Activated CD8-positive, alpha-beta memory T cell treated with anti-CD3 and anti-CD28 coated beads, Interleukin-2, amount 10 ng/mL, durations not matched to agents 7 days and 5 days (primary cell): ENCODE data around the gene BTF3. TPM values are rescaled to one million over a fixed set of nuclear protein-coding genes. Genes with fewer than 3 reads are reported as not detected.
"Not testable (repeated sequence)": the region's sequence is repeated elsewhere in the genome, so short reads cannot be mapped to it uniquely, and the experiment has no call there.

ENCODE experiments used
- ATAC-seq: fragments of 150-1000 bp; cut with Tn5 transposase; one replicate; pipeline ENCODE4 v1.10.0; 2021; ENCODE audit warnings: moderate library complexity
- CTCF ChIA-PET: fragments of 350-600 bp; sonication (Branson Sonifier 250); formaldehyde crosslinking; loops from one replicate; lab custom pipeline; 2021; ENCODE audit warnings: antibody characterized with exemption; lab: Charles Lee
- DNase-seq: peaks from one replicate; pipeline ENCODE4 v3.0.0-alpha.2; 2020
- H3K27ac Mint-ChIP-seq: one replicate; pipeline ENCODE4 v1.8.0; 2021; ENCODE audit warnings: mild to moderate bottlenecking, mixed read lengths
- H3K27me3 Mint-ChIP-seq: one replicate; pipeline ENCODE4 v1.8.0; 2021; ENCODE audit warnings: mixed read lengths
- H3K36me3 Mint-ChIP-seq: one replicate; pipeline ENCODE4 v1.8.0; 2021; ENCODE audit warnings: mild to moderate bottlenecking, mixed read lengths
- H3K4me1 Mint-ChIP-seq: one replicate; pipeline ENCODE4 v1.8.0; 2021; ENCODE audit warnings: mixed read lengths
- H3K4me3 Mint-ChIP-seq: one replicate; pipeline ENCODE4 v1.8.0; 2021; ENCODE audit warnings: mild to moderate bottlenecking, moderate library complexity, mixed read lengths
- H3K9me3 Mint-ChIP-seq: one replicate; pipeline ENCODE4 v1.8.0; 2022; ENCODE audit warnings: low read depth, mixed read lengths
- total RNA-seq, 2 experiments: library from RNA; stranded (reverse); gene quantifications; one replicate each; pipeline ENCODE4 v1.2.3, GENCODE V29; 2021

Gene BTF3
- total RNA-seq, 2 experiments from 2014 or later: 601 to 785 TPM

GRCh38 chr5:73490088-73490487, 8.2 kb upstream of the BTF3 start:
- no peak overlapping the region for H3K27ac Mint-ChIP-seq
- DNase-seq: no peak
- CTCF ChIA-PET: no interaction called here
- no peaks in the 10 kb centered on the region for H3K4me1 Mint-ChIP-seq
- H3K36me3 Mint-ChIP-seq: no peaks in the 10 kb centered on the region
- no peak for ATAC-seq
- H3K4me3 Mint-ChIP-seq: no peak overlapping the region
- peaks cover 40% of the 10 kb centered on the region for H3K27me3 Mint-ChIP-seq
- H3K9me3 Mint-ChIP-seq: no peaks in the 10 kb centered on the region

- CTCF ChIA-PET: no interaction called here
- H3K36me3 Mint-ChIP-seq: no peaks in the 10 kb centered on the region
- no peak overlapping the region for H3K4me3 Mint-ChIP-seq
- peaks cover 40% of the 10 kb centered on the region for H3K27me3 Mint-ChIP-seq
- DNase-seq (no peak), ATAC-seq (no peak)
- H3K27ac Mint-ChIP-seq: no peak overlapping the region
- H3K4me1 Mint-ChIP-seq: no peaks in the 10 kb centered on the region
- H3K9me3 Mint-ChIP-seq: no peaks in the 10 kb centered on the region
These were observed 7.1 kb upstream of the BTF3 start for GRCh38 chr5:73491155-73491554.

GRCh38 chr5:73493421-73493820, 4.8 kb upstream of the BTF3 start:
- H3K4me3 Mint-ChIP-seq: no peak overlapping the region
- DNase-seq: no peak
- peaks cover 27% of the 10 kb centered on the region for H3K27me3 Mint-ChIP-seq
- H3K36me3 Mint-ChIP-seq: no peaks in the 10 kb centered on the region
- H3K4me1 Mint-ChIP-seq: peaks cover 12% of the 10 kb centered on the region
- no peaks in the 10 kb centered on the region for H3K9me3 Mint-ChIP-seq
- no peak for ATAC-seq
- H3K27ac Mint-ChIP-seq: no peak overlapping the region
- CTCF ChIA-PET: no interaction called here

- H3K4me3 Mint-ChIP-seq: no peak overlapping the region
- no peak for DNase-seq
- H3K4me1 Mint-ChIP-seq: peaks cover 16% of the 10 kb centered on the region
- no peak overlapping the region for H3K27ac Mint-ChIP-seq
- H3K9me3 Mint-ChIP-seq: no peaks in the 10 kb centered on the region
- CTCF ChIA-PET: interaction anchor here (1.0 to 6.5 kb wide), 2 partner anchors 9 to 24 kb away, joined by 3 to 33 read pairs; no protein-coding TSS in a partner anchor
- peaks cover 21% of the 10 kb centered on the region for H3K27me3 Mint-ChIP-seq
- H3K36me3 Mint-ChIP-seq: peaks cover 7% of the 10 kb centered on the region
- no peak for ATAC-seq
These were observed 3.5 kb upstream of the BTF3 start for GRCh38 chr5:73494721-73495120.

- peaks cover 26% of the 10 kb centered on the region for H3K4me1 Mint-ChIP-seq
- ATAC-seq: no peak
- H3K36me3 Mint-ChIP-seq: peaks cover 13% of the 10 kb centered on the region
- CTCF ChIA-PET: interaction anchor here (0.7 to 6.5 kb wide), 3 partner anchors 10 to 50 kb away, joined by 3 to 33 read pairs (median 3); no protein-coding TSS in a partner anchor
- no peak overlapping the region for H3K27ac Mint-ChIP-seq
- H3K9me3 Mint-ChIP-seq: no peaks in the 10 kb centered on the region
- peaks cover 17% of the 10 kb centered on the region for H3K27me3 Mint-ChIP-seq
- DNase-seq: no peak
- H3K4me3 Mint-ChIP-seq: no peak overlapping the region
These were observed 2.4 kb upstream of the BTF3 start for GRCh38 chr5:73495772-73496335.

GRCh38 chr5:73496984-73497457, 1.2 kb upstream of the BTF3 start:
- no peak for ATAC-seq
- CTCF ChIA-PET: interaction anchor here (0.7 to 6.5 kb wide), 3 partner anchors 17 to 40 kb away, joined by 3 to 33 read pairs (median 5); no protein-coding TSS in a partner anchor
- H3K4me3 Mint-ChIP-seq: peak overlapping the region; percentile 95
- peaks cover 15% of the 10 kb centered on the region for H3K27me3 Mint-ChIP-seq
- peaks cover 20% of the 10 kb centered on the region for H3K36me3 Mint-ChIP-seq
- peaks cover 33% of the 10 kb centered on the region for H3K4me1 Mint-ChIP-seq
- H3K9me3 Mint-ChIP-seq: no peaks in the 10 kb centered on the region
- no peak for DNase-seq
- H3K27ac Mint-ChIP-seq: peak overlapping the region; percentile 98

GRCh38 chr5:73497497-73498056, 665 bp upstream of the BTF3 start:
- ATAC-seq (no peak), DNase-seq (no peak)
- H3K4me3 Mint-ChIP-seq: peak overlapping the region; percentile 95
- H3K4me1 Mint-ChIP-seq: peaks cover 38% of the 10 kb centered on the region
- H3K36me3 Mint-ChIP-seq: peaks cover 24% of the 10 kb centered on the region
- H3K27me3 Mint-ChIP-seq: peaks cover 13% of the 10 kb centered on the region
- H3K27ac Mint-ChIP-seq: peak overlapping the region; percentile 98
- CTCF ChIA-PET: interaction anchor here (1.0 to 6.5 kb wide), 3 partner anchors 14 to 94 kb away, joined by 3 to 33 read pairs (median 5); no protein-coding TSS in a partner anchor
- no peaks in the 10 kb centered on the region for H3K9me3 Mint-ChIP-seq

- Mint-ChIP-seq H3K27ac (peak overlapping the region; percentile 98), H3K4me1 (peaks cover 40% of the 10 kb centered on the region), H3K9me3 (no peaks in the 10 kb centered on the region), H3K36me3 (peaks cover 34% of the 10 kb centered on the region), H3K27me3 (peaks cover 2% of the 10 kb centered on the region), H3K4me3 (peak overlapping the region; percentile 95)
- ATAC-seq (no peak), DNase-seq (no peak)
- CTCF ChIA-PET: interaction anchor here (0.9 to 6.5 kb wide), 6 partner anchors 12 to 83 kb away, joined by 3 to 33 read pairs (median 4); partner anchors contain the start of gene FOXD1
These were observed 945 bp downstream of the BTF3 start for GRCh38 chr5:73499187-73499586.

GRCh38 chr5:73499756-73500155, 1.5 kb downstream of the BTF3 start:
- Mint-ChIP-seq H3K27ac (peak overlapping the region; percentile 98), H3K27me3 (no peaks in the 10 kb centered on the region), H3K4me3 (peak overlapping the region; percentile 95), H3K9me3 (no peaks in the 10 kb centered on the region), H3K36me3 (peaks cover 39% of the 10 kb centered on the region), H3K4me1 (peaks cover 40% of the 10 kb centered on the region)
- no peak for DNase-seq
- no peak for ATAC-seq
- CTCF ChIA-PET: interaction anchor here (1.0 to 6.5 kb wide), 4 partner anchors 19 to 82 kb away, joined by 3 to 33 read pairs (median 4); partner anchors contain the start of gene FOXD1

- DNase-seq (no peak), ATAC-seq (no peak)
- Mint-ChIP-seq H3K4me3 (no peak overlapping the region), H3K36me3 (peaks cover 49% of the 10 kb centered on the region), H3K9me3 (no peaks in the 10 kb centered on the region), H3K4me1 (peaks cover 40% of the 10 kb centered on the region), H3K27ac (peak overlapping the region; percentile 28), H3K27me3 (no peaks in the 10 kb centered on the region)
- CTCF ChIA-PET: interaction anchor here (0.7 kb wide), 1 partner anchor 103 kb away, joined by 4 read pairs; no protein-coding TSS in a partner anchor
These were observed 3.2 kb downstream of the BTF3 start for GRCh38 chr5:73501406-73501805.

- Mint-ChIP-seq H3K4me3 (no peak overlapping the region), H3K9me3 (no peaks in the 10 kb centered on the region), H3K27me3 (no peaks in the 10 kb centered on the region), H3K36me3 (peaks cover 42% of the 10 kb centered on the region), H3K4me1 (peaks cover 8% of the 10 kb centered on the region), H3K27ac (no peak overlapping the region)
- CTCF ChIA-PET: no interaction called here
- ATAC-seq (no peak), DNase-seq (no peak)
These were observed 8.3 kb downstream of the BTF3 start for GRCh38 chr5:73506459-73506955.

- Mint-ChIP-seq H3K27ac (no peak overlapping the region), H3K4me3 (no peak overlapping the region), H3K4me1 (peaks cover 7% of the 10 kb centered on the region), H3K9me3 (no peaks in the 10 kb centered on the region), H3K36me3 (peaks cover 41% of the 10 kb centered on the region), H3K27me3 (no peaks in the 10 kb centered on the region)
- DNase-seq (no peak), ATAC-seq (no peak)
- CTCF ChIA-PET: interaction anchor here (1.0 to 1.6 kb wide), 2 partner anchors 12 to 14 kb away, joined by 3 read pairs; no protein-coding TSS in a partner anchor
These were observed 8.8 kb downstream of the BTF3 start for GRCh38 chr5:73507062-73507461.

- H3K4me3 Mint-ChIP-seq, H3K4me1 Mint-ChIP-seq, H3K9me3 Mint-ChIP-seq, DNase-seq, H3K27ac Mint-ChIP-seq, H3K27me3 Mint-ChIP-seq: not testable (repeated sequence)
- CTCF ChIA-PET: interaction anchor here (1.6 kb wide), 1 partner anchor 12 kb away, joined by 3 read pairs; no protein-coding TSS in a partner anchor
- peak; percentile 63 for ATAC-seq
- H3K36me3 Mint-ChIP-seq: peaks cover 30% of the 10 kb centered on the region
These were observed 10.3 kb downstream of the BTF3 start for GRCh38 chr5:73508521-73508920.
